Subcutaneous adipose tissue (tissue), 4 donors: ENCODE measurements around the gene ELOB. TPM values are rescaled to one million over a fixed set of nuclear protein-coding genes. Genes with fewer than 3 reads are reported as not detected.

Experiments
- CTCF ChIP-seq: fragments of 450-650 bp; IDR thresholded peaks from one replicate; pipeline ENCODE4 v1.5.1; 2016; ENCODE audit warnings: low read depth, mild to moderate bottlenecking, control low read depth, antibody characterized with exemption, moderate library complexity
- total RNA-seq, 4 donors: library from RNA; depleted of rRNA; stranded (reverse); fragments of >200 nt; gene quantifications; one replicate each; pipeline ENCODE4 v1.1.0, GENCODE V29; 2016

The ELOB gene
- total RNA-seq, 4 donors from 2014 or later = 264 to 371 (median 280) TPM

DNA sequence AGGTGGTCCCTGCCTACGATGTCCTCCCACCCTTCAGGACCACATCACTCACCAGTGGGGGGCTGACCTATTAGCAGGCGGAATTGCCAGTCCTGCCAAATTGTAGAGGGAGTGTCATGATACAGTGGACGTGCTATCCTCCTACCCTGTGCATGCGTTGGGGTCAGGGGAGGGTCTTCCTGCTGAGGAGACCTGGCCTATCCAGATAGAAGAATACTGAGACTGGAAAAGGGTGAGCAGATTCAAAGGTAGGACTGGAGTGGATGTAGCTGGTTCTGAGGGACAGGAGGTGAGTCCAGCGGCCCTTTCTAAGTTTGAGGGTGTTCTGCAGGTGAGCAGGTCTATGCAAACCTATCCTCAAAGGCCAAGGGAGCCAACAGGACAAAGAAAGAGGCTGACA, 29.2 kb upstream of the ELOB start:
- no peak for TF ChIP-seq CTCF

DNA sequence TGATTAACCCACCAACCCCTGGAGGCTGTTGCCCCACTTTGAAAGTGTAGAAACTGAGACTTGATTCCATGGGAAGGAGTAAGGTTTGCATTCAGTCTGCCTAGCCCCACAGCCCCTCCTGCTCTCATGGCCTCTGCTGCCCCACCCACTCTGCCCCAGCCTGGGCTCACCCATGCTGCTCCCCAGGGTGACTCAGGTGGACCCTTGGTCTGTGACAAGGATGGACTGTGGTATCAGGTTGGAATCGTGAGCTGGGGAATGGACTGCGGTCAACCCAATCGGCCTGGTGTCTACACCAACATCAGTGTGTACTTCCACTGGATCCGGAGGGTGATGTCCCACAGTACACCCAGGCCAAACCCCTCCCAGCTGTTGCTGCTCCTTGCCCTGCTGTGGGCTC, 27.6 kb upstream of the ELOB start:
- no peak for TF ChIP-seq CTCF

DNA sequence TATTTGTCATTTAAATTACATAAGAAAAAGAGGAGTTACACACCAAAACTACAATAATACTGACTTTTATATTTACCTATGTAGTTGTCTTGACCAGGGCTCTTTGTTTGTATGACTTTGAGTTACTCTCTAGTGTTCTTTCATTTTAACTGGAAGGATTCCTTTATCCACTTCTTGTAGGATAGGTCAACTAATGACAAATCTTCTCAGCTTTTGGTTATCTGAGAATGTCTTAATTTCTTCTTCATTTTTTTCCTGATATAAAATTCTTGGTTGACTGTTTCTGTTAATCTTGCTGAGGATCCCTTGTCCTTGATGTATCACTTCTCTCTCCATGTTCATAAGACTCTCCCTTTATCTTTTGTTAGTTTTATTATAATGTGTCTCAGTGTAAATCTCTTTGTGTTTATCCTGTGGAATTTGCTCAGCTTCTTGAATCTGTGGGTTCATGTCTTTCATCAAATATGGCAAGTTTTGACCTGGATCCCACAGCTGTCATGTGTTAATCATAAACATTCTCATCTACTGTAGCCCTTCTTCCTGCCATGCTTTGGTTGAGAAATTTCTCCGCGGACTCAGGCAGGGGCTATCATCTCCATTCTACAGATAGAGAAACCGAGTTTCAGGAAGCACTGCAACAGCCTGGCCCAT, 26.6 kb upstream of the ELOB start:
- no peak for TF ChIP-seq CTCF

DNA sequence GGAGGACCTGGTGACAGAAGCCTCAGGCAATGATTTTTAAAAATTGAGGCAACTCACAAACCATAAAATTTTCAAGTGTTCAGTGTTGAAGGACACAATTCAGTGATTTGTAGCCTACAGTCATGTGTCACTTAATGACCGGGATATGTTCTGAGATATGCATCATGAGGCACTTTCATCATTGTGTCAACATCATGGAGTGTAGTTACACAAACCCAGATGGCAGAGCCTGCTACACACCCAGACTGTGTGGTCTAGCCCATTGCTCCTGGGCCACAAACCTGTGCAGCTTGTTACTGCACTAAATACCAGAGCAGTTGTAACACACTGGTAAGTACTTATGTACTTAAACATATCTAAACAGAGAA, 22.8 kb upstream of the ELOB start:
- no peak for TF ChIP-seq CTCF

DNA sequence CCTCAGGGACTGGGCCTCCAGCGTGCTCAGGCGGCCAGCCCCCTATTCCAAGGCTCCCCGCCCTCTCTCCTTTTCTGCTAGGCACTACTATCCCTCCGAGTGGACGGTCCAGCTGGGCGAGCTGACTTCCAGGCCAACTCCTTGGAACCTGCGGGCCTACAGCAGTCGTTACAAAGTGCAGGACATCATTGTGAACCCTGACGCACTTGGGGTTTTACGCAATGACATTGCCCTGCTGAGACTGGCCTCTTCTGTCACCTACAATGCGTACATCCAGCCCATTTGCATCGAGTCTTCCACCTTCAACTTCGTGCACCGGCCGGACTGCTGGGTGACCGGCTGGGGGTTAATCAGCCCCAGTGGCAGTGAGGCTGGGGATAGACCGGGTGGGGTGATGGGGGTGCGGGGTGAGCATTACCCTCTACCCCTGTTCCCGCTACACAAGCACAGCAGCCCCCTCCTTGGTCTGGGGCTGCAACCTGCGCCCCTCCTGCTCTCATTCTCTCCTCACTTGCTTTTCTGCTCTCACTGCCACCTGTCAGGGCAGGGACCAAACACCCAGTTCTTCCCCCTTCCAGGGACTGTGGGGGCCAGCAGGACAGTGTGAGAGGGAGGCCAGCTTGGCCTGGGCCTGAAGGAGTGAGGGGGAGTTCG, 22.3 kb upstream of the ELOB start:
- TF ChIP-seq CTCF = no peak

DNA sequence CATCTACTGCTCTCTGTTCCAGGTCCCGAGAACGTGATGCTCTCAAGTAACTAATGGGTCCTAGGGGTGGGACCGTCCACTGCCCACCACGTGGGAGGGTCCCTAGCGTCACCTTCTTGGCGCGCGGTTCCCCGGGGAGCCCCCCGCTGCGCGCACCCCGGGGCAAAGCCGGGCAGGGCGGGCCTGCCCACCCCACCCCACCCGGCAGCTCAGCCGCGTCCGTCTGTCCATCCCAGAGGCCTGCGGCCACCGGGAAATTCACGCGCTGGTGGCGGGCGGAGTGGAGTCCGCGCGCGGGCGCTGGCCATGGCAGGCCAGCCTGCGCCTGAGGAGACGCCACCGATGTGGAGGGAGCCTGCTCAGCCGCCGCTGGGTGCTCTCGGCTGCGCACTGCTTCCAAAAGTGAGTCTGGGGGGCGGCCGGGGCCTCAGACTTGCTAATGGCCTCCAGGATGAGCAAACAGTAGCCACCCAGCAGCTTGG, 21.7 kb upstream of the ELOB start:
- TF ChIP-seq CTCF = no peak

DNA sequence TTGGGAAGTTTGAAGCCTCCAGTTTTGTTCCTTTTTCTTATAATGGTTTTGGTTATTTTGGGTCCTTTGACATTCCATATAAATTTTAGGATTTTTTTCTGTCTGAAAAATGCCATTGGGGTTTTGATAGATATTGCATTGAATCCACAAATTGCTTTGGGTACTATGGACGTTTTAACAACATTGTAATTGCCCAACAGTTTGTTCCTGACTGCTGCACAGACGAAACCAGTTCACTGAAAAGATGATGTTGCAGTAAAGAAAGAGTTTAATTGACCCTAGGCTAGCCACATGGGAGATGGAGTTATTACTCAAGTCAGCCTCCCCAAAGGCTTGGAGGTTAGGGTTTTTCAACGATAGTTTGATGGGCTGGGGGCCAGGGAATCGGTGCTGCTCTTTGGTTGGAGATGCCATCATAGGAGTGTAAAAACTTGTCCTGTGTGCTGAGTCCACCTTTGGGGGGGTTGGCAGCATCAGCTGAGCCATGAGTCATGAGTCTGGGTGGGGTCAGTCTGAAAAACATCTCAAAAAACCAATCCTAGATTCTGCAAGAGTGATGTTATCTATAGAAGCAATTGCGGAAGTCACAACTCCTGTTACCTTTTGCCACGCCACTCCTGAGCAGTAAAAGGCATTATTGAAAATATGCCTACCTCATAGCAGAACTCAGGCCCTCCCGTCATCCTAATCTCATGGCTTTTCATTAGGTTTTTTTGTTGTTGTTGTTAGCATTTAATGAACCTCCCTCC, 18.5 kb upstream of the ELOB start:
- TF ChIP-seq CTCF = no peak
